Upper lobe of left lung (tissue), 4 donors: ENCODE results near the gene BMPR1B.

Experiments
- CTCF ChIP-seq, 6 experiments: fragments of 450-650 bp in 4 of 6; fragments of 200-600 bp in 2 of 6; sonication (generic) in 2 of 6; IDR thresholded peaks; one replicate each; pipeline ENCODE4 v1.5.1; 2016 to 2019; ENCODE audit warnings: antibody characterized with exemption in 6 of 6
- POLR2A ChIP-seq, 4 donors: fragments of 450-650 bp; IDR thresholded peaks; one replicate each; pipeline ENCODE4 v1.5.1; 2016 to 2017; ENCODE audit warnings: antibody characterized with exemption in 4 of 4, mild to moderate bottlenecking in 2 of 4

GRCh38 chr4:94944726-94945125, 187.0 kb downstream of the BMPR1B start:
- no peak for TF ChIP-seq CTCF (IDR thresholded peaks at IDR 0.05)
- no peak for TF ChIP-seq POLR2A (IDR thresholded peaks at IDR 0.05)
